Smooth muscle cell (in vitro differentiated cells): ENCODE results near the gene MADD. TPM values are rescaled to one million over a fixed set of nuclear protein-coding genes. Genes with fewer than 3 reads are reported as not detected.
"Not testable (repeated sequence)": the region's sequence is repeated elsewhere in the genome, so short reads cannot be mapped to it uniquely, and the experiment has no call there.

ENCODE experiments used
- DNase-seq: peaks from one replicate; lab custom pipeline; 2025; ENCODE audit not compliant: unreplicated experiment; lab: John Stamatoyannopoulos, UW
- H2AFZ ChIP-seq: fragments of 200-600 bp; sonication (generic); 2 replicates; pipeline ENCODE4 v1.6.0; 2016; ENCODE audit warnings: antibody characterized with exemption, low read depth, mild to moderate bottlenecking
- H3F3A ChIP-seq: fragments of 200-600 bp; sonication (generic); 2 replicates; pipeline ENCODE4 v1.6.0; 2017; ENCODE audit warnings: antibody characterized with exemption, low read depth
- H3K27ac ChIP-seq: fragments of 200-600 bp; sonication (generic); 2 replicates; pipeline ENCODE4 v1.5.1; 2016; ENCODE audit warnings: low read depth, mild to moderate bottlenecking
- H3K27me3 ChIP-seq: fragments of 200-600 bp; sonication (generic); 2 replicates; pipeline ENCODE4 v1.6.1; 2016; ENCODE audit warnings: low read depth, mild to moderate bottlenecking
- H3K36me3 ChIP-seq: fragments of 200-600 bp; sonication (generic); 2 replicates; pipeline ENCODE4 v1.5.1; 2016; ENCODE audit warnings: low read depth
- H3K4me1 ChIP-seq: fragments of 200-600 bp; sonication (generic); 2 replicates; pipeline ENCODE4 v1.5.1; 2016; ENCODE audit warnings: low read depth
- H3K4me2 ChIP-seq: fragments of 200-600 bp; sonication (generic); 2 replicates; pipeline ENCODE4 v1.6.0; 2016; ENCODE audit warnings: mild to moderate bottlenecking
- H3K4me3 ChIP-seq: fragments of 200-600 bp; sonication (generic); 2 replicates; pipeline ENCODE4 v1.5.1; 2016; ENCODE audit warnings: mild to moderate bottlenecking
- H3K79me2 ChIP-seq: fragments of 200-600 bp; sonication (generic); 2 replicates; pipeline ENCODE4 v1.6.0; 2016; ENCODE audit warnings: low read depth, mild to moderate bottlenecking
- H3K9ac ChIP-seq: fragments of 200-600 bp; sonication (generic); 2 replicates; pipeline ENCODE4 v1.6.0; 2016; ENCODE audit warnings: low read depth
- H3K9me3 ChIP-seq: fragments of 200-600 bp; sonication (generic); replicated peaks from 2 replicates; pipeline ENCODE4 v1.5.1; 2016; ENCODE audit warnings: low read depth
- H4K20me1 ChIP-seq: fragments of 200-600 bp; sonication (generic); 2 replicates; pipeline ENCODE4 v1.6.0; 2016; ENCODE audit warnings: low read depth
- WGBS: methylation state at CpG from one replicate; pipeline ENCODE4 v1.1.7; 2016; ENCODE audit warnings: low lambda C conversion rate; 5-methylcytosine and 5-hydroxymethylcytosine counted together
- polyA plus RNA-seq: library from polyadenylated mRNA; unstranded; fragments of >200 nt; fragmentation: Nextera tagmentation; extraction: Ambion mirVana; gene quantifications from 2 replicates; pipeline ENCODE4 v1.2.1, GENCODE V29; 2016
- total RNA-seq: library from RNA; depleted of rRNA; stranded (reverse); fragments of >200 nt; gene quantifications from 2 replicates; pipeline ENCODE4 v1.2.3, GENCODE V29; 2014
- TF ChIP-seq, protein P1 (sequence below): fragments of 200-600 bp; sonication (generic); IDR thresholded peaks from 2 replicates; pipeline ENCODE4 v1.5.1; 2017; ENCODE audit warnings: borderline replicate concordance, mild to moderate bottlenecking, antibody characterized with exemption; ENCODE audit not compliant: insufficient read depth, poor library complexity, severe bottlenecking

The MADD gene
- total and polyA plus RNA-seq, 2 experiments from 2014 or later: 13.1 to 24.2 TPM

DNA sequence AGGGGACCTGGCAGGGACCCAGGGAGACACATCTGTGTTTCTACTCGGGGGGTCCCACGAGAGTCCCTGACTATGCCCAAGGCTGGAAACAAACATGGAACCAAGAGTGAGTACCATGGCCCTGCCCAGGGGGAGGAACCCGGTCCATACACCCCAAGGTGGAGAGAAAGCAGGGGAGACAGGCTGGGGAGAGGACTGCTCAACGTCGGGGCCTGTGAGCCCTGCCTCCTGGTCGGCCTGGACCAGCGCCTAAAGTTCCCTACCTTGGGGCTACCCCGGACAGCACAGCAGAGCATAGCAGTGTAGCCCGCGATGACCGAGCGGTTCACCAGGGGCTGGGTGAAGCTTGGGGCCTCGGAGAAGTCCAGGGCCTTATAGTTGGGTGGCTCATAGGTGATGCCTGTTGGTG, 62.4 kb downstream of the MADD start:
- H3K27ac ChIP-seq: no peak overlapping the region
- H3K9ac ChIP-seq: no peak overlapping the region
- WGBS: 96% methylated on average over 13 of the region's 13 CpGs

GRCh38 chr11:47332791-47333525, 63.0 kb downstream of the MADD start:
- Histone ChIP-seq H2AFZ (no peak overlapping the region), H3K9ac (no peak overlapping the region), H3K79me2 (no peaks in the 10 kb centered on the region), H3K9me3 (no peaks in the 10 kb centered on the region), H3K27ac (no peak overlapping the region), H3F3A (no peaks in the 10 kb centered on the region), H3K4me2 (no peak overlapping the region), H3K4me1 (no peaks in the 10 kb centered on the region), H3K36me3 (no peaks in the 10 kb centered on the region), H3K4me3 (no peak overlapping the region), H3K27me3 (no peaks in the 10 kb centered on the region), H4K20me1 (no peaks in the 10 kb centered on the region)
- DNase-seq: no peak
- WGBS: 95% methylated on average over 20 of the region's 20 CpGs
- TF ChIP-seq, protein P1, sequence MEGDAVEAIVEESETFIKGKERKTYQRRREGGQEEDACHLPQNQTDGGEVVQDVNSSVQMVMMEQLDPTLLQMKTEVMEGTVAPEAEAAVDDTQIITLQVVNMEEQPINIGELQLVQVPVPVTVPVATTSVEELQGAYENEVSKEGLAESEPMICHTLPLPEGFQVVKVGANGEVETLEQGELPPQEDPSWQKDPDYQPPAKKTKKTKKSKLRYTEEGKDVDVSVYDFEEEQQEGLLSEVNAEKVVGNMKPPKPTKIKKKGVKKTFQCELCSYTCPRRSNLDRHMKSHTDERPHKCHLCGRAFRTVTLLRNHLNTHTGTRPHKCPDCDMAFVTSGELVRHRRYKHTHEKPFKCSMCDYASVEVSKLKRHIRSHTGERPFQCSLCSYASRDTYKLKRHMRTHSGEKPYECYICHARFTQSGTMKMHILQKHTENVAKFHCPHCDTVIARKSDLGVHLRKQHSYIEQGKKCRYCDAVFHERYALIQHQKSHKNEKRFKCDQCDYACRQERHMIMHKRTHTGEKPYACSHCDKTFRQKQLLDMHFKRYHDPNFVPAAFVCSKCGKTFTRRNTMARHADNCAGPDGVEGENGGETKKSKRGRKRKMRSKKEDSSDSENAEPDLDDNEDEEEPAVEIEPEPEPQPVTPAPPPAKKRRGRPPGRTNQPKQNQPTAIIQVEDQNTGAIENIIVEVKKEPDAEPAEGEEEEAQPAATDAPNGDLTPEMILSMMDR: no peak

More for the DNA sequence above, 62.4 kb downstream of the MADD start:
- no peaks in the 10 kb centered on the region for H3K27me3 ChIP-seq
- H3F3A ChIP-seq: no peaks in the 10 kb centered on the region
- no peak for DNase-seq
- no peak overlapping the region for H2AFZ ChIP-seq
- H3K4me1 ChIP-seq: no peaks in the 10 kb centered on the region
- H3K4me3 ChIP-seq: no peak overlapping the region
- no peaks in the 10 kb centered on the region for H3K79me2 ChIP-seq
- H3K36me3 ChIP-seq: no peaks in the 10 kb centered on the region
- no peaks in the 10 kb centered on the region for H3K9me3 ChIP-seq
- TF ChIP-seq, protein P1: no peak
- H3K4me2 ChIP-seq: no peak overlapping the region
- H4K20me1 ChIP-seq: no peaks in the 10 kb centered on the region

DNA sequence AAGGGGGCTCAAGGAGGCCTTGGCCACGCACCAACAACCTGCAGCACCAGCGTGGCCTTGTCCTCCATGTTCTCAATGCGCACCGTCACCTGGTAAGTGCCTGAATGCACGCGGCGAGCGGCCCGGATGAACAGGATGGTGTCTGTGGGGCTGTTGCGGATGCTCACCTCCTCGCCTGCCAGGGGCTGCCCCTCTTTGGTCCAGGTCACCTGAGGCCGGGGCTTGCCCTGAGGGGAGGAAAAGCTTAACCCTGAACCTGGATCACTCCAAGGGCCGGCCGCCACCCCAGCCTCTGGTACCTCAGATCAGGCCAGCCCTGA, 63.6 kb downstream of the MADD start:
- no peaks in the 10 kb centered on the region for H3K4me1 ChIP-seq
- TF ChIP-seq, protein P1: no peak
- H3F3A ChIP-seq: no peaks in the 10 kb centered on the region
- H3K36me3 ChIP-seq: no peaks in the 10 kb centered on the region
- H3K27me3 ChIP-seq: no peaks in the 10 kb centered on the region
- H3K9ac ChIP-seq: no peak overlapping the region
- H4K20me1 ChIP-seq: no peaks in the 10 kb centered on the region
- H3K27ac ChIP-seq: no peak overlapping the region
- no peak for DNase-seq
- no peak overlapping the region for H3K4me2 ChIP-seq
- no peak overlapping the region for H2AFZ ChIP-seq
- 92% methylated on average over 14 of the region's 14 CpGs for WGBS
- H3K79me2 ChIP-seq: no peaks in the 10 kb centered on the region
- no peaks in the 10 kb centered on the region for H3K9me3 ChIP-seq
- H3K4me3 ChIP-seq: no peak overlapping the region

GRCh38 chr11:47333886-47334443, 64.0 kb downstream of the MADD start:
- H3K27ac ChIP-seq: no peak overlapping the region
- no peaks in the 10 kb centered on the region for H3K4me1 ChIP-seq
- H3K27me3 ChIP-seq: no peaks in the 10 kb centered on the region
- DNase-seq: no peak
- no peak overlapping the region for H3K4me2 ChIP-seq
- no peaks in the 10 kb centered on the region for H3K36me3 ChIP-seq
- no peak overlapping the region for H2AFZ ChIP-seq
- H3K9ac ChIP-seq: no peak overlapping the region
- no peaks in the 10 kb centered on the region for H3K9me3 ChIP-seq
- no peaks in the 10 kb centered on the region for H3F3A ChIP-seq
- no peaks in the 10 kb centered on the region for H3K79me2 ChIP-seq
- no peak overlapping the region for H3K4me3 ChIP-seq
- H4K20me1 ChIP-seq: no peaks in the 10 kb centered on the region
- TF ChIP-seq, protein P1: no peak
- WGBS: 93% methylated on average over 8 of the region's 8 CpGs

DNA sequence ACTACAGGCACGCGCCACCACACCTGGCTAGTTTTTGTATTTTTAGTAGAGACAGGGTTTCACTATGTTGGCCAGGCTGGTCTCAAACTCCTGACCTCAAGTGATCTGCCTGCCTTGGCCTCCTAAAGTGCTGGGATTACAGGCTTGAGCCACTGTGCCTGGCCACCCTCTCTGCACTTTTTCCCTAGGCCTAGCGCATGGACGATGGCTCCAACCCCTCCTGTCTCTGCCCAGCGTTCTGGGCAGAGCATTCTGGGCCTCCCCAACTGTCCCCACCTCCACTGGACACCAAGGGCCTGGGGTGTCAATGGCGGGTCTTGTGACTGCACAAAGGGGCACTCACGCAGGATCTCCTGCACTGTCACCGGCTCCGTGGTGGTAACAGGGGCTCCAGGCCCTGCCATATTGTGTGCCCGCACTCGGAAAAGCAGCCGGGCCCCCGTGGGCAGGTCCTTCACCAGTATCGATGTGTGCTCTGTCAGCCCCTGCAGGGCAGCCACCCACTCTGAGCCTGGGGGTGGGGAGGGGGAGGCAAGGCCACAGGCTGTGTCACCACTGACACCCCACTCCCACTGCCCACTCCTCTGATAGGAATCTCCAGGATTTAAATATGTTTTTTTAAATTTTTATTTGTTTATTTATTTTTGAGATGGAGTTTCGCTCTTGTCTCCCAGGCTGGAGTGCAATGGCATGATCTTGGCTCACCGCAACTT, 64.9 kb downstream of the MADD start:
- not testable (repeated sequence) for H3K4me2 ChIP-seq, H3K4me3 ChIP-seq, H3K79me2 ChIP-seq, H3K36me3 ChIP-seq, H3K27ac ChIP-seq, H3K27me3 ChIP-seq, H3K9me3 ChIP-seq, H2AFZ ChIP-seq, H3K4me1 ChIP-seq, H3F3A ChIP-seq, DNase-seq, H3K9ac ChIP-seq, H4K20me1 ChIP-seq
- 96% methylated on average over 16 of the region's 16 CpGs for WGBS
